GM12873 (cell line): ENCODE measurements around the gene LIPJ.

Source experiments
- TF ChIP-seq, protein P1 (sequence below): IDR thresholded peaks from 2 replicates; pipeline ENCODE4 v1.5.1; 2012; ENCODE audit warnings: low read depth, mild to moderate bottlenecking, moderate library complexity, low read length, control low read depth; ENCODE audit not compliant: insufficient read depth; ENCODE audit errors: missing control alignments

The LIPJ gene

DNA sequence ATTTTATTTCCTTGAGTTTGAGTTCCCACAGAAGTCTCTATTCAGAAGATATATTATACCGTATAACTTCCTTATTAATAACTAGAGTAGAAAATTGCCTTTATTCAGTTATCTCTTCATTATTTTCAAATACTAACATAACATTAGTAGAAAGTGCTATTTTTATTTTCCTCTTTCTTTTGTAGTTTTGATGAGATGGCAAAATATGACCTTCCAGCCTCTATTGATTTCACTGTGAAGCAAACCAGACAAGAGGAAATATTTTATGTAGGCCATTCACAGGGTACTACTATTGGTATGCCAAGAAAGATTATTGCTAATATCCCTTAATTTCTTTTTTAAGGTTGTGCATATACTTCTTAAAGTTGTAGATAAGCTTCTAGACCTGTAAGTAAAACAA is 7.9 kb downstream of the LIPJ start:
- TF ChIP-seq, protein P1, sequence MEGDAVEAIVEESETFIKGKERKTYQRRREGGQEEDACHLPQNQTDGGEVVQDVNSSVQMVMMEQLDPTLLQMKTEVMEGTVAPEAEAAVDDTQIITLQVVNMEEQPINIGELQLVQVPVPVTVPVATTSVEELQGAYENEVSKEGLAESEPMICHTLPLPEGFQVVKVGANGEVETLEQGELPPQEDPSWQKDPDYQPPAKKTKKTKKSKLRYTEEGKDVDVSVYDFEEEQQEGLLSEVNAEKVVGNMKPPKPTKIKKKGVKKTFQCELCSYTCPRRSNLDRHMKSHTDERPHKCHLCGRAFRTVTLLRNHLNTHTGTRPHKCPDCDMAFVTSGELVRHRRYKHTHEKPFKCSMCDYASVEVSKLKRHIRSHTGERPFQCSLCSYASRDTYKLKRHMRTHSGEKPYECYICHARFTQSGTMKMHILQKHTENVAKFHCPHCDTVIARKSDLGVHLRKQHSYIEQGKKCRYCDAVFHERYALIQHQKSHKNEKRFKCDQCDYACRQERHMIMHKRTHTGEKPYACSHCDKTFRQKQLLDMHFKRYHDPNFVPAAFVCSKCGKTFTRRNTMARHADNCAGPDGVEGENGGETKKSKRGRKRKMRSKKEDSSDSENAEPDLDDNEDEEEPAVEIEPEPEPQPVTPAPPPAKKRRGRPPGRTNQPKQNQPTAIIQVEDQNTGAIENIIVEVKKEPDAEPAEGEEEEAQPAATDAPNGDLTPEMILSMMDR = no peak

GRCh38 chr10:88598055-88598454 is 11.5 kb downstream of the LIPJ start:
- TF ChIP-seq, protein P1 = no peak

- TF ChIP-seq, protein P1 = no peak
These were observed 21.6 kb downstream of the LIPJ start for GRCh38 chr10:88608052-88608732.

- TF ChIP-seq, protein P1 = no peak
These were observed 22.2 kb downstream of the LIPJ start for GRCh38 chr10:88608780-88609179.

GRCh38 chr10:88616250-88616977 is 29.9 kb downstream of the LIPJ start:
- TF ChIP-seq, protein P1 = no peak

GRCh38 chr10:88617772-88618300 is 31.3 kb downstream of the LIPJ start:
- TF ChIP-seq, protein P1 = no peak

- TF ChIP-seq, protein P1 = no peak
These were observed 31.9 kb downstream of the LIPJ start for GRCh38 chr10:88618496-88618895.
